H1 (cell line): ENCODE data around the gene MAPKAP1. TPM values are rescaled to one million over a fixed set of nuclear protein-coding genes. Genes with fewer than 3 reads are reported as not detected.

Experiments
- CHD7 ChIP-seq: fragments of 300-600 bp; sonication (generic); IDR thresholded peaks from 2 replicates; pipeline ENCODE4 v1.7.1; 2012; ENCODE audit warnings: low read length, moderate library complexity, mild to moderate bottlenecking, inconsistent platforms; ENCODE audit not compliant: insufficient replicate concordance
- PHF8 ChIP-seq: fragments of 200-600 bp; sonication (generic); conservative IDR thresholded peaks from 2 replicates; pipeline ENCODE4 v1.7.1; 2012; ENCODE audit warnings: low read depth, mild to moderate bottlenecking, inconsistent platforms, low read length, moderate library complexity
- POU5F1 ChIP-seq: IDR thresholded peaks from 2 replicates; pipeline ENCODE4 v1.6.1; 2011; ENCODE audit warnings: low read depth, mild to moderate bottlenecking, low read length, moderate library complexity
- TEAD4 ChIP-seq: IDR thresholded peaks from 2 replicates; pipeline ENCODE4 v1.6.1; 2012; ENCODE audit warnings: low read depth, low read length, inconsistent platforms, mixed read lengths
- polyA plus RNA-seq, 7 experiments: library from polyadenylated mRNA; depleted of rRNA in 3 of 7; stranded (reverse) in 5 of 7; unstranded in 2 of 7; fragments of >200 nt in 5 of 7; fragments of 200-250 nt in 2 of 7; gene quantifications; 1 replicate in 5 of 7; 2 replicates in 1 of 7; 4 replicates in 1 of 7; pipeline versions ENCODE4 v1.2.1 to v1.2.3, GENCODE V29; 2011 to 2013; ENCODE audit warnings: missing spikeins in 2 of 7, mixed read lengths in 2 of 7
- total RNA-seq: library from RNA; stranded (reverse); fragmentation: NEBNext Ultra II Directional; extraction: Animal tissue kit (Norgen Biotek cat#: 25700); gene quantifications from 2 replicates; pipeline ENCODE4 v1.2.1, GENCODE V29; 2021

Gene MAPKAP1
- total and polyA plus RNA-seq, 2 of the 8 experiments (the other 6 are each of a cell fraction or from before 2014, with no cell fraction given): 79.2 to 140 TPM

DNA sequence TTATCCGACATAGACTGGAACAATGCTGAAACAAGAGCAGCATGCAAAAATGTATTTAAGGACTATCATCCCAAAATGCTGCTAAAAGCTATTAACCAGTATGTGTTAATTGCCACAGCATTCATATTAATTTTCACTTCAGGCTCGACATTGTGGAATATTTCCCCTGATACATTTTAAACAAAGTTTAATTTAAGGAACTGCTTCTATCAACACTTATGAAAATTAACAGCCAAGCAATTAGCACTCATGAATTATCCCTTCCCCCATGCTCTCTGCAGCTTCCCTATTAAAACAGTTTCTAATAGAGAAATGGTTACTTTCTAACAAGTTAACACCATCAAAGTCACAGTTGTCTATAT lies 54.8 kb downstream of the MAPKAP1 start (continued):
- no peak for TF ChIP-seq CHD7
- TF ChIP-seq POU5F1: no peak
- TF ChIP-seq PHF8: no peak
- TF ChIP-seq TEAD4: no peak
